Fibroblast of the aortic adventitia (primary cell): ENCODE data around the gene ZFAND3. TPM values are rescaled to one million over a fixed set of nuclear protein-coding genes. Genes with fewer than 3 reads are reported as not detected.
"Not testable (repeated sequence)": the region's sequence is repeated elsewhere in the genome, so short reads cannot be mapped to it uniquely, and the experiment has no call there.

Experiments used
- DNase-seq: peaks from one replicate; pipeline ENCODE4 v3.0.0-alpha.2; 2010; ENCODE audit warnings: low read depth
- H3K4me3 ChIP-seq: 2 replicates; pipeline ENCODE4 v1.5.1; 2011; ENCODE audit warnings: low read depth, mild to moderate bottlenecking, control low read depth, low read length, moderate library complexity
- total RNA-seq: library from RNA; depleted of rRNA; stranded (reverse); fragments of >200 nt; gene quantifications from 2 replicates; pipeline ENCODE4 v1.2.3, GENCODE V29; 2012; ENCODE audit warnings: low replicate concordance
- TF ChIP-seq, protein P1 (sequence below): IDR thresholded peaks from 2 replicates; pipeline ENCODE4 v1.5.1; 2011; ENCODE audit warnings: mild to moderate bottlenecking, low read length, control low read depth, inconsistent platforms; ENCODE audit not compliant: insufficient read depth

ZFAND3 gene
- total RNA-seq, 1 donor, result 31.3 TPM

DNA sequence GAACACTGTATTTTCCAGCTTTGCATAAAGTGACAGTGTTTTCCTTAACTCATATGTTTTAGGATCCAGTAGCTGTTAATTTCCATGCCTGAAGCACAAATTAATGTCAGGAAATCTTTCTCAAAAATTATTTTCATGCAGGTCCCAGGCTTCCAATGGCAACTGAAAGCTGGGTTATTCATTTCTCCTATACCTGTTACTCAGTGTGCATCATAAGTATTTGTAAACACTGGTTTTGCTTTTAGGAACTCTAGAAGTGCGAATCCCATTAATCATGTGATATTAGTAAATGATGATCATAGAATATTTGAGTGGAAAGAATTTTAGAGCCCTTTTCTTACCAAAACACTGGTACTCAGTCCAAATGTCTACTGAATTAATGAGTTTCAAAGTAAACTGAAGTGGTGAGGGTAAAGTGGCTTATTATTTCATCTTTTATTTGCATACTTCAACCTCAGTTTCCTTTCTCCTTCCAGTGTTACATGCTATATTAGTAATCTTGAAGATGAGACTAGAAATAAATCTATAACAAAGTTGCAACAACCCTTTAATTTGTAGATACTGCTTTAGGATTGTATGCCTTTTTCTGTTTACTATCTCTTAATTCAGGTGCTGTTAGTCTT lies 124.0 kb downstream of the ZFAND3 start:
- DNase-seq, result no peak
- TF ChIP-seq, protein P1, sequence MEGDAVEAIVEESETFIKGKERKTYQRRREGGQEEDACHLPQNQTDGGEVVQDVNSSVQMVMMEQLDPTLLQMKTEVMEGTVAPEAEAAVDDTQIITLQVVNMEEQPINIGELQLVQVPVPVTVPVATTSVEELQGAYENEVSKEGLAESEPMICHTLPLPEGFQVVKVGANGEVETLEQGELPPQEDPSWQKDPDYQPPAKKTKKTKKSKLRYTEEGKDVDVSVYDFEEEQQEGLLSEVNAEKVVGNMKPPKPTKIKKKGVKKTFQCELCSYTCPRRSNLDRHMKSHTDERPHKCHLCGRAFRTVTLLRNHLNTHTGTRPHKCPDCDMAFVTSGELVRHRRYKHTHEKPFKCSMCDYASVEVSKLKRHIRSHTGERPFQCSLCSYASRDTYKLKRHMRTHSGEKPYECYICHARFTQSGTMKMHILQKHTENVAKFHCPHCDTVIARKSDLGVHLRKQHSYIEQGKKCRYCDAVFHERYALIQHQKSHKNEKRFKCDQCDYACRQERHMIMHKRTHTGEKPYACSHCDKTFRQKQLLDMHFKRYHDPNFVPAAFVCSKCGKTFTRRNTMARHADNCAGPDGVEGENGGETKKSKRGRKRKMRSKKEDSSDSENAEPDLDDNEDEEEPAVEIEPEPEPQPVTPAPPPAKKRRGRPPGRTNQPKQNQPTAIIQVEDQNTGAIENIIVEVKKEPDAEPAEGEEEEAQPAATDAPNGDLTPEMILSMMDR, result no peak
- H3K4me3 ChIP-seq, result no peak overlapping the region

DNA sequence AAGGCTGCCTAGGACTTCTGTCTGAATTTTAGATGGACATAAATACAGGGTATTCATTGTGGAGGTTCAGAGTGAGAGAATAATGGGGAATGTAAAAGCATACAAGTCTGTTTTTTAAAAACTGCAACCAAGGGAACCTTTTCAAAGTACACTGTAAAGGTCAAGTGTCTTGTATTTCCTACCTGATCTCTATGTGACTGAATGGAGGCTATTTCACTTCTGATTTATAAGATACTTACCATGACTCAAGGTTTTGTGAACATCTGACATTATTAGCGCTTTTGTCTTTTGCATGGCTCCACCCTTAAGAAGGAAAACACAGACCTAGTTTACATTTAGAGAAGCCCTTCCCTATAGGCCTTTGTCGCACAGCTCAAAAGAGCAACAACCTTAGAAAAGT lies 126.5 kb downstream of the ZFAND3 start:
- no peak overlapping the region for H3K4me3 ChIP-seq
- TF ChIP-seq, protein P1, result no peak
- DNase-seq, result no peak

DNA sequence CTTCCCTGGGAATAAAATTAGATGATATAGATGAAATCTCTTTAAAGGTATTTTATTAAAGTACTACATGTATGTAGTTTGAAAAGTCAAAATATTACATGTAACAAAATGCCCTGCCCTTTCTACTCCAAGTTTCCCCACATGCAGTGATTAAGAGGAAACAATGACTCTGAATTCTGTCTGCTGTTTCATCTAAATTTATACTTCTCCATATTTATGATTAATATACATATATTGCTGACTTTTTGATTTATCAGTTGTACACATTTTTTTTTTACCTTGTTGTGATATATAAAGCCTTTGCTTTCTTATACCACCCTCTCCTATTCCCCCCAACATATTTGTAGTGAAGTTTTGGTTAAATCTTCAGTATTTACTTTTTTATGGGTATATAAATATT lies 127.9 kb downstream of the ZFAND3 start:
- no peak for DNase-seq
- TF ChIP-seq, protein P1, result no peak

DNA sequence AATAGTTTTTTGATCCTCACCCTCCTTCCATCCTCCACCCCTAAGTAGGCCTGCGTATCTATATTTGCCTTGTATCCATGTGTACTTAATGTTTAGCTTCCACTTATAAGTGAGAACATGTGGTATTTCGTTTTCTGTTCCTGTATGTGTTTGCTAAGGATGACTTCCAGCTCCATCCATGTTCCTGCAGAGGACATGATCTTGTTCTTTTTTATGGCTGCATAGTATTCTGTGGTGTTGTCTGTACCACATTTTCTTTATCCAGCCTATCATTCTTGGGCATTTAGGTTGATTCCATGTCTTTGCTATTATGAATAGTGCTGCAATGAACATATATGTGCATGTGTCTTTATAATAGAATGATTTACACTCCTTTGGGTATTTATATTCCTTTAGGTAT lies 129.1 kb downstream of the ZFAND3 start:
- H3K4me3 ChIP-seq, DNase-seq: not testable (repeated sequence)

More for the DNA sequence above, 127.9 kb downstream of the ZFAND3 start:
- H3K4me3 ChIP-seq, result no peak overlapping the region

DNA sequence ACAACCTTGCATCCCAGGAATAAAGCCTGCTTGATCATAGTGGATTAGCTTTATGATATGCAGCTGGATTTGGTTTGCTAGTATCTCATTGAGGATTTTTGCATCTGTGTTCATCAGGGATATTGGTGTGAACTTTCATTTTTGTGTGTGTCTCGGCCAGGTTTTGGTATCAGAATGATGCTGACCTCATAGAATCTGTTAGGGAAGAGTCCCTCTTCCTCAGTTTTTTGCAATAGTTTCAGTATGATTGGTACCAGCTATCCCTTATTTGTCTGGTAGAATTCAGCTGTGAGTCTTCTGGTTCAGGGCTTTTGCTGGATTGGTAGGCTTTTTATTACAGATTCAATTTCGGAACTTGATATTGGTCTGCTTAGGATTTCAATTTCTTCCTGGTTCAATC lies 132.5 kb downstream of the ZFAND3 start:
- TF ChIP-seq, protein P1, result no peak
- H3K4me3 ChIP-seq, result no peak overlapping the region
- no peak for DNase-seq

DNA sequence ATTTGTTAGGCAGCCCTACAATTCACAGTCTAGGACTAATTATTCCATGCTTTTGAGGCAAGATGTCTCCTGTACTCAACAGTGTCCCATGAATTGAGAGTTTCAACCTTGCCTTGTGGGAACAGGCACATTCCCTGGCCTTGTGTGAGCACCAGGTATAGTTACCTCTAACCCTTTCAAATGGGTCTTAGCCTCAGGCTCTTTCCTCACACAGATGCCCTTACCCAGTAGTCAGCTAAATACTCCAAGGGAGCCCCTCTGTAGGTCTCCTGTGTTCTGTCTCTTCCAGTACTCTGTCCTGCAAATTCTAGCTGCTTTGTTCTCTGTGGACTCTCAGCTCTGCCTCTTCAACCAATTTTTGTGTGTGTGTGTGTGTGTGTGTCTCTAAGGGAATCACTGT lies 135.3 kb downstream of the ZFAND3 start:
- no peak for DNase-seq
- TF ChIP-seq, protein P1, result no peak
- no peak overlapping the region for H3K4me3 ChIP-seq

DNA sequence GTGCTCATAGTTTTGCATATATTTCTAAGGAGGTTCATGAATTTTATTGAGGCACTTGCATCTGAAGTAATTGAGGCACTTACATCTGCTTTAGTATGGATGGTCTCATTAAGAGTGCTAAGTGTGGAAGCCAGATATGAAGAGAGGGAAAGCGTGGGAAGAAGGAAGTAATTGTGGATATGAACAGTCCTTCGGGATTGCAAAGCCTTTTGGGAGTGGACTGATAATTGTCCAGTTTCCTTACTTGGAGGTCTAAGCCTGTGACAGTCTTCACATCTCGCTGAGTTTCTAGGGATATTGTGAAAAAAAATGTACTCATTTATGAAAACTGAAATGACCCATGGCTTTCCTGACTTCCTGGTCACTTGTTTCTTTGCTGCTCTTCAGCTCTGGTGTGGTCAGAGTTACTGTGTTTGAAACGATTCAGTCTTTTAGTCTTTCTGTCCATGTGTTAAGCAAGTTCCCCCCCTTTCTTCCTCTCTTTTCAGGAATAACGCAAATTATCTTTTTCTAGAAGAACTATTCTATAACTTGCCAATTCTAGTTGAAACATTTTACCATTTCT lies 137.3 kb downstream of the ZFAND3 start:
- TF ChIP-seq, protein P1, result no peak
- H3K4me3 ChIP-seq, result no peak overlapping the region
- DNase-seq, result no peak
